Measurements from ENCODE around the gene UXS1.
A peak's percentile ranks its signal among the peaks of the same experiment; 100 is the strongest.

The UXS1 gene

GRCh38 chr2:106113361-106113966, 80.6 kb downstream of the UXS1 start:
- DNase-seq, result no peak

GRCh38 chr2:106111882-106112571, 82.1 kb downstream of the UXS1 start:
- DNase-seq, result no peak

GRCh38 chr2:106109675-106110424, 84.3 kb downstream of the UXS1 start:
- no peak for DNase-seq

GRCh38 chr2:106108791-106109190, 85.3 kb downstream of the UXS1 start:
- no peak for DNase-seq

- peak in 19 of 56 donors; percentile 8 to 47 (median 21) for DNase-seq
Observed at GRCh38 chr2:106108351-106108750, 85.8 kb downstream of the UXS1 start.

- no peak for DNase-seq
Observed at GRCh38 chr2:106107509-106108131, 86.5 kb downstream of the UXS1 start.

- DNase-seq, result no peak
Observed at GRCh38 chr2:106106622-106107508, 87.2 kb downstream of the UXS1 start.

- DNase-seq, result no peak
Observed at GRCh38 chr2:106105151-106105922, 88.8 kb downstream of the UXS1 start.

- DNase-seq, result peak in 25 of 56 donors; percentile 9 to 68 (median 22)
Observed at GRCh38 chr2:106104332-106105062, 89.6 kb downstream of the UXS1 start.

GRCh38 chr2:106099691-106100090, 94.4 kb downstream of the UXS1 start:
- DNase-seq, result no peak

GRCh38 chr2:106098664-106099063, 95.4 kb downstream of the UXS1 start:
- no peak for DNase-seq

GRCh38 chr2:106098081-106098480, 96.0 kb downstream of the UXS1 start:
- DNase-seq, result no peak

GRCh38 chr2:106097038-106098000, 96.8 kb downstream of the UXS1 start:
- no peak for DNase-seq

- DNase-seq, result no peak
Observed at GRCh38 chr2:106096299-106097037, 97.6 kb downstream of the UXS1 start.

- DNase-seq, result no peak
Observed at GRCh38 chr2:106095478-106096298, 98.4 kb downstream of the UXS1 start.

- DNase-seq, result no peak
Observed at GRCh38 chr2:106094131-106094841, 99.8 kb downstream of the UXS1 start.

All from nucleus accumbens (tissue), 56 donors.